HEK293 (cell line): Measurements from ENCODE around the gene PIK3R6.

Source experiments
- CTCF ChIA-PET: fragments of 350-600 bp; formaldehyde crosslinking; extraction: SDS; loops from one replicate; lab custom pipeline; 2021; ENCODE audit warnings: antibody characterized with exemption; lab: Yijun Ruan, JAX
- POLR2A ChIA-PET: fragments of 300-600 bp; formaldehyde crosslinking; extraction: SDS; loops from one replicate; lab custom pipeline; 2020; ENCODE audit warnings: antibody characterized with exemption, inconsistent platforms; lab: Yijun Ruan, JAX
- H3K27ac ChIP-seq: fragments of 200-500 bp; sonication (Bioruptor generic); 2 replicates; pipeline ENCODE4 v1.5.1; 2014; ENCODE audit warnings: low read depth, low read length, control low read depth, inconsistent platforms; ENCODE audit errors: extremely low read depth
- H3K36me3 ChIP-seq, 2 experiments: fragments of 200-500 bp in 1 of 2; sonication (Bioruptor generic) in 1 of 2; 1 replicate in 1 of 2; 2 replicates in 1 of 2; pipeline ENCODE4 v1.5.1; 2014 to 2017; ENCODE audit warnings: inconsistent platforms in 2 of 2, low read length in 2 of 2; ENCODE audit not compliant: control insufficient read depth in 2 of 2, insufficient read depth in 1 of 2
- H3K4me1 ChIP-seq: fragments of 200-500 bp; sonication (Bioruptor generic); 2 replicates; pipeline ENCODE4 v1.5.1; 2014; ENCODE audit warnings: mild to moderate bottlenecking, low read length, inconsistent platforms; ENCODE audit not compliant: control insufficient read depth, insufficient read depth
- H3K4me3 ChIP-seq: 2 replicates; pipeline ENCODE4 v1.5.1; 2011; ENCODE audit warnings: low read depth, mild to moderate bottlenecking, control low read depth, low read length, moderate library complexity
- H3K9me3 ChIP-seq: fragments of 200-500 bp; sonication (Bioruptor generic); 2 replicates; pipeline ENCODE4 v1.5.1; 2014; ENCODE audit warnings: low read depth, low read length, inconsistent platforms; ENCODE audit not compliant: control insufficient read depth, insufficient read depth
- GLI2 ChIP-seq: fragments of 450-650 bp; formaldehyde crosslinking; IDR thresholded peaks from 2 replicates; pipeline ENCODE4; 2017; ENCODE audit warnings: missing biosample characterization, missing genetic modification characterization, low read depth, borderline replicate concordance
- IKZF3 ChIP-seq: fragments of 450-650 bp; IDR thresholded peaks from 2 replicates; pipeline ENCODE4 v1.5.0; 2018; ENCODE audit warnings: missing biosample characterization, mild to moderate bottlenecking, missing genetic modification characterization, moderate library complexity
- KLF1 ChIP-seq: fragments of 450-650 bp; formaldehyde crosslinking; IDR thresholded peaks from 2 replicates; pipeline ENCODE4 v1.5.1; 2016; ENCODE audit warnings: missing biosample characterization, missing genetic modification characterization
- MZF1 ChIP-seq: fragments of 450-650 bp; formaldehyde crosslinking; IDR thresholded peaks from 2 replicates; pipeline ENCODE4 v1.5.1; 2017; ENCODE audit warnings: missing biosample characterization, missing genetic modification characterization, borderline replicate concordance
- ZBTB44 ChIP-seq: fragments of 450-650 bp; IDR thresholded peaks from 2 replicates; pipeline ENCODE4 v1.5.1; 2018; ENCODE audit warnings: missing biosample characterization, mild to moderate bottlenecking, missing genetic modification characterization
- ZBTB7A ChIP-seq: fragments of 450-650 bp; formaldehyde crosslinking; IDR thresholded peaks from 2 replicates; pipeline ENCODE4 v1.5.1; 2016; ENCODE audit warnings: low read depth, missing biosample characterization, missing genetic modification characterization
- ZBTB8A ChIP-seq: fragments of 450-650 bp; formaldehyde crosslinking; IDR thresholded peaks from 2 replicates; pipeline ENCODE4 v1.5.1; 2016; ENCODE audit warnings: missing biosample characterization, missing genetic modification characterization
- ZNF132 ChIP-seq: fragments of 450-650 bp; formaldehyde crosslinking; IDR thresholded peaks from 2 replicates; pipeline ENCODE4 v1.5.1; 2017; ENCODE audit warnings: missing biosample characterization, missing genetic modification characterization, borderline replicate concordance
- ZNF140 ChIP-seq: fragments of 450-650 bp; formaldehyde crosslinking; IDR thresholded peaks from 2 replicates; pipeline ENCODE4 v1.5.1; 2016; ENCODE audit warnings: missing biosample characterization, missing genetic modification characterization
- ZNF146 ChIP-seq: fragments of 450-650 bp; formaldehyde crosslinking; IDR thresholded peaks from 2 replicates; pipeline ENCODE4 v1.5.1; 2016; ENCODE audit warnings: missing biosample characterization, missing genetic modification characterization
- ZNF221 ChIP-seq: fragments of 450-650 bp; formaldehyde crosslinking; IDR thresholded peaks from 2 replicates; pipeline ENCODE4 v1.5.1; 2017; ENCODE audit warnings: missing biosample characterization, missing genetic modification characterization, borderline replicate concordance
- ZNF37A ChIP-seq: fragments of 450-650 bp; IDR thresholded peaks from 2 replicates; pipeline ENCODE4 v1.5.1; 2018; ENCODE audit warnings: missing biosample characterization, missing genetic modification characterization
- ZNF391 ChIP-seq: fragments of 450-650 bp; formaldehyde crosslinking; IDR thresholded peaks from 2 replicates; pipeline ENCODE4 v1.5.1; 2016; ENCODE audit warnings: low read depth, missing biosample characterization, missing genetic modification characterization, borderline replicate concordance
- ZNF423 ChIP-seq: fragments of 450-650 bp; formaldehyde crosslinking; IDR thresholded peaks from 2 replicates; pipeline ENCODE4 v1.5.1; 2016; ENCODE audit warnings: missing biosample characterization, missing genetic modification characterization
- ZNF580 ChIP-seq: fragments of 450-650 bp; formaldehyde crosslinking; IDR thresholded peaks from 2 replicates; pipeline ENCODE4 v1.5.1; 2016; ENCODE audit warnings: missing biosample characterization, missing genetic modification characterization
- ZNF596 ChIP-seq: fragments of 450-650 bp; IDR thresholded peaks from 2 replicates; pipeline ENCODE4 v1.5.0; 2018; ENCODE audit warnings: missing biosample characterization, mild to moderate bottlenecking, missing genetic modification characterization, moderate library complexity
- ZNF621 ChIP-seq: fragments of 450-650 bp; formaldehyde crosslinking; IDR thresholded peaks from 2 replicates; pipeline ENCODE4 v1.5.1; 2017; ENCODE audit warnings: missing biosample characterization, missing genetic modification characterization
- TF ChIP-seq, protein P1 (sequence below): fragments of 450-650 bp; formaldehyde crosslinking; IDR thresholded peaks from 2 replicates; pipeline ENCODE4 v1.5.1; 2016; ENCODE audit warnings: missing biosample characterization, missing genetic modification characterization
- TF ChIP-seq, protein P2 (sequence below): fragments of 450-650 bp; formaldehyde crosslinking; IDR thresholded peaks from 2 replicates; pipeline ENCODE4 v1.5.1; 2016; ENCODE audit warnings: missing biosample characterization, missing genetic modification characterization

PIK3R6 gene

GRCh38 chr17:8791248-8791909 is 76.1 kb downstream of the PIK3R6 start:
- no peaks in the 10 kb centered on the region for H3K4me1 ChIP-seq
- no peak overlapping the region for H3K27ac ChIP-seq
- no peak overlapping the region for H3K4me3 ChIP-seq
- POLR2A ChIA-PET = no interaction called here
- no peaks in the 10 kb centered on the region for H3K9me3 ChIP-seq
- CTCF ChIA-PET = interaction anchor here (0.6 kb wide), 1 partner anchor 45 kb away, joined by 3 read pairs; no protein-coding TSS in a partner anchor
- H3K36me3 ChIP-seq = no peaks in the 10 kb centered on the region
- no peak for TF ChIP-seq ZBTB8A (tag by site-specific recombination)
- TF ChIP-seq ZNF140 (tag by site-specific recombination) = no peak
- no peak for TF ChIP-seq ZNF596
- TF ChIP-seq ZNF132 = no peak
- 0 out of 2 replicates have a peak, but pooled peaks have one; percentile 14 for TF ChIP-seq ZNF580 (tag by site-specific recombination)
- TF ChIP-seq ZNF37A (tag by site-specific recombination) = no peak
- TF ChIP-seq ZNF221 (tag by site-specific recombination) = no peak
- TF ChIP-seq, protein P1, sequence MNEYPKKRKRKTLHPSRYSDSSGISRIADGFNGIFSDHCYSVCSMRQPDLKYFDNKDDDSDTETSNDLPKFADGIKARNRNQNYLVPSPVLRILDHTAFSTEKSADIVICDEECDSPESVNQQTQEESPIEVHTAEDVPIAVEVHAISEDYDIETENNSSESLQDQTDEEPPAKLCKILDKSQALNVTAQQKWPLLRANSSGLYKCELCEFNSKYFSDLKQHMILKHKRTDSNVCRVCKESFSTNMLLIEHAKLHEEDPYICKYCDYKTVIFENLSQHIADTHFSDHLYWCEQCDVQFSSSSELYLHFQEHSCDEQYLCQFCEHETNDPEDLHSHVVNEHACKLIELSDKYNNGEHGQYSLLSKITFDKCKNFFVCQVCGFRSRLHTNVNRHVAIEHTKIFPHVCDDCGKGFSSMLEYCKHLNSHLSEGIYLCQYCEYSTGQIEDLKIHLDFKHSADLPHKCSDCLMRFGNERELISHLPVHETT = no peak
- TF ChIP-seq ZNF146 (tag by site-specific recombination) = peak; percentile 84
- no peak for TF ChIP-seq ZBTB7A
- no peak for TF ChIP-seq ZNF423 (tag by site-specific recombination)
- no peak for TF ChIP-seq ZNF621 (tag by site-specific recombination)
- no peak for TF ChIP-seq MZF1 (tag by site-specific recombination)
- TF ChIP-seq, protein P2, sequence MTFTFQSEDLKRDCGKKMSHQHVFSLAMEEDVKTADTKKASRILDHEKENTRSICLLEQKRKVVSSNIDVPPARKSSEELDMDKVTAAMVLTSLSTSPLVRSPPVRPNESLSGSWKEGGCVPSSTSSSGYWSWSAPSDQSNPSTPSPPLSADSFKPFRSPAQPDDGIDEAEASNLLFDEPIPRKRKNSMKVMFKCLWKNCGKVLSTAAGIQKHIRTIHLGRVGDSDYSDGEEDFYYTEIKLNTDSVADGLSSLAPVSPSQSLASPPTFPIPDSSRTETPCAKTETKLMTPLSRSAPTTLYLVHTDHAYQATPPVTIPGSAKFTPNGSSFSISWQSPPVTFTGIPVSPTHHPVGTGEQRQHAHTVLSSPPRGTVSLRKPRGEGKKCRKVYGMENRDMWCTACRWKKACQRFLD = no peak
- no peak for TF ChIP-seq GLI2
- no peak for TF ChIP-seq IKZF3 (tag by site-specific recombination)
- TF ChIP-seq KLF1 (tag by site-specific recombination) = no peak

DNA sequence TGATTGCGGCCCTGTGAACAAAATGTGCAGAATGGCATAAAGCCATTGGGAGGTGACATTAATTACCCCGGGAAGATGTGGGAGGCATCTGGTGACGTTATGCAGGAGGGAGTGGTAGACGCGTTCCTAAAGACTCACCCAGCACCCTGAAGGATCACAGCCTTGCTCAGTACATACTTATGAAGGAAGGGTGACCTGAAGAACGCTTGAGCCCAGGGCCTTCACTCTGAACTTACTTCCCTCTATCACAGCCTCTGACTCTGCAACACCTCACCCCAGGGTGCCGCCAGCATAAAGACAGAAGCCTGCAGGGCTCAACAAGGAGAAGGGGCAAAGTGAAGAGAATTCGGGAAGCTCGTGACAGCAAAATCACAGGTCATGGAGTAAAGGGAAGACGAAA is 77.7 kb downstream of the PIK3R6 start:
- ChIA-PET POLR2A (no interaction called here), CTCF (interaction anchor here (0.6 to 0.8 kb wide), 3 partner anchors 13 to 940 kb away, joined by 3 to 4 read pairs (median 4); no protein-coding TSS in a partner anchor)
- TF ChIP-seq ZBTB44 (tag by site-specific recombination) (no peak), ZNF391 (no peak)

More for the DNA sequence above, 77.7 kb downstream of the PIK3R6 start:
- no peaks in the 10 kb centered on the region for H3K9me3 ChIP-seq
- no peak overlapping the region for H3K4me3 ChIP-seq
- H3K4me1 ChIP-seq = no peaks in the 10 kb centered on the region
- no peaks in the 10 kb centered on the region for H3K36me3 ChIP-seq
- H3K27ac ChIP-seq = no peak overlapping the region
